GM12892 (cell line): ENCODE data around the gene PML.

Source experiments
- POLR2A ChIP-seq: IDR thresholded peaks from 2 replicates; pipeline ENCODE4 v1.6.1; 2011; ENCODE audit warnings: low read depth, low read length, control low read depth
- POLR2AphosphoS5 ChIP-seq: IDR thresholded peaks from 2 replicates; pipeline ENCODE4 v1.6.1; 2011; ENCODE audit warnings: low read depth, low read length, control low read depth

DNA sequence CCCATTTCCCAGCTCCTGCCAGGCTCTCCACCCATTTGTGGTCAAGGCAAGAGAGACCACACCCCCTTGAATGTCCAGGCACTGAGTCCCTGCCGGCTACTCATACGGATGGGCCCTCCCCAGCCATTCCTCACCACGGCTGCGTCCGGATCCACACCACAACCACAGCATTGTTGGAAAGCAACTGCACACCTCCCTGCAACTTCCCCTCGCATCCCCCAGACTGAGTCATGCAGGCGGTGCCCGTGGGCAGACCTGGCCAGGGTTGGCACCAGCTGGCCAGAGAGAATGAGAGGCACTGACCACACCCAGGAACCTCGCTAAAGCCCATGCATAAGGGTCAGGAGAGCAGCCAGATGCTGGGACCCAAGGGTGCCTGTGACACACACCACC, 37.8 kb upstream of the PML start:
- no peak for TF ChIP-seq POLR2AphosphoS5
- TF ChIP-seq POLR2A: no peak
